K562 treated with DMSO at 1 percent for 4 hours (cell line): ENCODE data around the gene HES5. TPM values are rescaled to one million over a fixed set of nuclear protein-coding genes. Genes with fewer than 3 reads are reported as not detected.

ENCODE experiments used
- total RNA-seq: library from RNA; unstranded; fragments of 300-600 nt; gene quantifications from 2 replicates; pipeline ENCODE4 v1.2.3, GENCODE V29; 2022; ENCODE audit not compliant: insufficient read depth

HES5 gene, protein sequence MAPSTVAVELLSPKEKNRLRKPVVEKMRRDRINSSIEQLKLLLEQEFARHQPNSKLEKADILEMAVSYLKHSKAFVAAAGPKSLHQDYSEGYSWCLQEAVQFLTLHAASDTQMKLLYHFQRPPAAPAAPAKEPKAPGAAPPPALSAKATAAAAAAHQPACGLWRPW
- not detected in 2 replicates for total RNA-seq

DNA sequence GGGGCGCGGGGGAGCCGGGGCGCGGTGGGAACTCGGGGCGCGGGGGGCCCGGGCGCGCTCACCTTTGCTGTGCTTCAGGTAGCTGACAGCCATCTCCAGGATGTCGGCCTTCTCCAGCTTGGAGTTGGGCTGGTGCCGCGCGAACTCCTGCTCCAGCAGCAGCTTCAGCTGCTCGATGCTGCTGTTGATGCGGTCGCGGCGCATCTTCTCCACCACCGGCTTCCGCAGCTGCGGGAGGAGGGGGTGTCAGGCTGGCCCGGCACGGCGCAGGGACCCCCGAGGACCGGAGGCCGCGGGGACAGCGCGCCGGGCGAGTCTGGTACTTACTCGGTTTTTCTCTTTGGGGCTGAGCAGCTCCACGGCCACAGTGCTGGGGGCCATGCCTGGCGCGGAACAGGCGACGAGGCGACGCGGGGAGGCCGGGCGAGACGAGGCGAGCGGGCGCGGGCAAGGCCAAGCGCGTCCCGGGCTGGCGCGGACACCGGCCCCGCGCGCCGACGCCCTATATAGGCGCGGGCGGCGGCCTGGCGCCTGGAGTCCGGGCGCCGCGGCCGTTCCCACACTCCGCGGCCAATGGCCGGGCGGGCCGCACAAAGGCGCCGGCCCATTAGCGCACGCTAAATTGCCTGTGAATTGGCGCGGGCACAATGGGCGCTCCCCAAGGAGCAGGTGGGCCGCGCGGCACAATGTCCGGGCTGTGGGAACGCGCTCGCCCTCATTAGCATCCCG is at the start of gene HES5:
TSS of gene HES5 (minus strand) at position 480 of the 729 bp plus-strand sequence. CDS start at position 381, 99 bp downstream.

DNA sequence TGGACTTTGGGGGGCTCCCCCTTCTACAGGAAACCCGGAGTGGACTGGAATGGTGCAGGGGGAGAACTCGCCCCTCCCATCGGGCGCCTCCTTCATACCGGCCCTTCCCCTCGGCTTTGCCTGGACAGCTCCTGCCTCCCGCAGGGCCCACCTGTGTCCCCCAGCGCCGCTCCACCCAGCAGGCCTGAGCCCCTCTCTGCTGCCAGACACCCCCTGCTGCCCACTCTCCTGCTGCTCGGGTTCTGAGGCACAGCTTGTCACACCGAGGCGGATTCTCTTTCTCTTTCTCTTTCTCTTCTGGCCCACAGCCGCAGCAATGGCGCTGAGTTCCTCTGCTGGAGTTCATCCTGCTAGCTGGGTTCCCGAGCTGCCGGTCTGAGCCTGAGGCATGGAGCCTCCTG is 26.2 kb upstream of the HES5 start, which contains the start of gene TNFRSF14:
TSS of gene TNFRSF14 (plus strand) at position 95 of the 401 bp plus-strand sequence. CDS start at position 389, 294 bp downstream.

GRCh38 chr1:2525920-2526823 is 3.9 kb downstream of the HES5 start, which contains the start of gene PANK4:
Gene PANK4, minus strand, starts transcription at chr1:2526596. Its CDS starts 9 bp downstream, at chr1:2526587.

Other genes with a start within 250 kb of the HES5 start
- gene MORN1, start 138.7 kb downstream of the HES5 start, total RNA-seq, result 1.1 and 1.6 TPM in 2 replicates
- 79.0 and 91.9 TPM in 2 replicates for gene RER1, start 138.4 kb downstream of the HES5 start, total RNA-seq
- gene PEX10, start 117.7 kb downstream of the HES5 start, total RNA-seq, result 8.1 and 9.5 TPM in 2 replicates
- gene PLCH2, start 54.0 kb downstream of the HES5 start, total RNA-seq, result not detected in 2 replicates
- gene PANK4, start 3.7 kb downstream of the HES5 start, total RNA-seq, result 25.9 and 30.2 TPM in 2 replicates
- gene TNFRSF14, start 26.1 kb upstream of the HES5 start, total RNA-seq, result 9.7 and 15.3 TPM in 2 replicates
- gene PRXL2B, start 56.5 kb upstream of the HES5 start, total RNA-seq, result 18.7 and 21.8 TPM in 2 replicates
- not detected in 2 replicates for gene MMEL1, start 102.8 kb upstream of the HES5 start, total RNA-seq